ENCODE measurements around the gene PGS1. TPM values are rescaled to one million over a fixed set of nuclear protein-coding genes. Genes with fewer than 3 reads are reported as not detected.

The PGS1 gene
- total RNA-seq, 4 donors from 2014 or later = 23.9 to 51.7 (median 34.2) TPM

DNA sequence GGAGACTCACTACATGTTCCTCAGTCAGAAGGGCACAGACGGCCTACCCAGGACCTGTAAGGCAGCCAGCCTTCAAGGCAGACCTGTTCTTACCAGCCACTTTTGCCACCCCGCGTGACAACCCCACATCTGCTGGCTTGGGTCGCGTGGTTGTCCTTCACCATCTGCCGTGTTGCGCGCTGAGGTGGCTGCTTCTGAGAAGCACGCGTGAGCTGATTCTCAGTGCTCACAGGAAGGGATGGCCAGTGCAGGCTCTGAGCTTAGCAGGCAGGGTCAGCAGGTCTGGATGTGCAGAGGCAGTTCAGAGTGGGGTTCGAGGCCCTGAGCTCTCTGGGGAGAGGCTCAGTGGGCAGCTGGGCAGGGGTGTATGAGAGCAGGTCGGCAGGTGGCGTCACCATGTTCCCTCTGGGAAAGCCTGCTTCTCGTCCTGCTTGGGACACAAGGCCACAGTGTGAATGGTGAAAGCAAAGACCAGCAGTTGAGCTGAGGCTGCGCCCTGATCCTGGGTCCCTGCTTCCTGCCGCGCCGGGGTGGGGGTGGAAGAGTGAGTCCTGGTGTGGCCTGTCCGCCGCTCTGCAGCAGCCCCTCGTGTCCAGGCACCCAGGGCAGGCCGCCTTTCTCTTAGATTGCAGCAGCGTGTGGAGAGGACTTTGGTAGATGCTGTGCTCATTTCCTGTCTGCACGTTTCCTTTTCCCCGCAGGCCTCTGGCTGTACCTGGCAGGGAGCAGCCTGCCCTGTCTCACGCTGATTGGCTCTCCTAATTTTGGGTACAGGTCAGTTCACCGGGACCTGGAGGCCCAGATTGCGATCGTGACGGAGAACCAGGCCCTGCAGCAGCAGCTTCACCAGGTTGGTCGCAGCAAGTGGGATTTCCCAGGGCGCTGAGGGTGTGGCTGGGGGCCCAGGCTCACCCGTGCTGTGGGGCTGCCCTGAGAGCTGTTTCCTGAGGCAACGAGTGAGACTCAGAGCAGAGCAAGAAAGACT is 36.0 kb downstream of the PGS1 start:
- Histone ChIP-seq H3K27me3 (no peaks in the 10 kb centered on the region), H3K9me3 (no peaks in the 10 kb centered on the region), H3K4me3 (no peak overlapping the region), H3K36me3 (peaks cover 27% of the 10 kb centered on the region), H3K27ac (no peak overlapping the region), H3K4me1 (peaks cover 43% of the 10 kb centered on the region)
- TF ChIP-seq POLR2A (IDR thresholded peaks at IDR 0.05) = no peak
- no peak for TF ChIP-seq POLR2AphosphoS5 (IDR thresholded peaks at IDR 0.05)
- TF ChIP-seq, protein P1, sequence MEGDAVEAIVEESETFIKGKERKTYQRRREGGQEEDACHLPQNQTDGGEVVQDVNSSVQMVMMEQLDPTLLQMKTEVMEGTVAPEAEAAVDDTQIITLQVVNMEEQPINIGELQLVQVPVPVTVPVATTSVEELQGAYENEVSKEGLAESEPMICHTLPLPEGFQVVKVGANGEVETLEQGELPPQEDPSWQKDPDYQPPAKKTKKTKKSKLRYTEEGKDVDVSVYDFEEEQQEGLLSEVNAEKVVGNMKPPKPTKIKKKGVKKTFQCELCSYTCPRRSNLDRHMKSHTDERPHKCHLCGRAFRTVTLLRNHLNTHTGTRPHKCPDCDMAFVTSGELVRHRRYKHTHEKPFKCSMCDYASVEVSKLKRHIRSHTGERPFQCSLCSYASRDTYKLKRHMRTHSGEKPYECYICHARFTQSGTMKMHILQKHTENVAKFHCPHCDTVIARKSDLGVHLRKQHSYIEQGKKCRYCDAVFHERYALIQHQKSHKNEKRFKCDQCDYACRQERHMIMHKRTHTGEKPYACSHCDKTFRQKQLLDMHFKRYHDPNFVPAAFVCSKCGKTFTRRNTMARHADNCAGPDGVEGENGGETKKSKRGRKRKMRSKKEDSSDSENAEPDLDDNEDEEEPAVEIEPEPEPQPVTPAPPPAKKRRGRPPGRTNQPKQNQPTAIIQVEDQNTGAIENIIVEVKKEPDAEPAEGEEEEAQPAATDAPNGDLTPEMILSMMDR (IDR thresholded peaks at IDR 0.05) = no peak
- TF ChIP-seq EP300 (IDR thresholded peaks at IDR 0.05) = no peak
- WGBS = 89% methylated on average over 12 of the region's 34 CpGs
- no peak for DNase-seq (ENCODE audit: low spot score in 2 of 2)

DNA sequence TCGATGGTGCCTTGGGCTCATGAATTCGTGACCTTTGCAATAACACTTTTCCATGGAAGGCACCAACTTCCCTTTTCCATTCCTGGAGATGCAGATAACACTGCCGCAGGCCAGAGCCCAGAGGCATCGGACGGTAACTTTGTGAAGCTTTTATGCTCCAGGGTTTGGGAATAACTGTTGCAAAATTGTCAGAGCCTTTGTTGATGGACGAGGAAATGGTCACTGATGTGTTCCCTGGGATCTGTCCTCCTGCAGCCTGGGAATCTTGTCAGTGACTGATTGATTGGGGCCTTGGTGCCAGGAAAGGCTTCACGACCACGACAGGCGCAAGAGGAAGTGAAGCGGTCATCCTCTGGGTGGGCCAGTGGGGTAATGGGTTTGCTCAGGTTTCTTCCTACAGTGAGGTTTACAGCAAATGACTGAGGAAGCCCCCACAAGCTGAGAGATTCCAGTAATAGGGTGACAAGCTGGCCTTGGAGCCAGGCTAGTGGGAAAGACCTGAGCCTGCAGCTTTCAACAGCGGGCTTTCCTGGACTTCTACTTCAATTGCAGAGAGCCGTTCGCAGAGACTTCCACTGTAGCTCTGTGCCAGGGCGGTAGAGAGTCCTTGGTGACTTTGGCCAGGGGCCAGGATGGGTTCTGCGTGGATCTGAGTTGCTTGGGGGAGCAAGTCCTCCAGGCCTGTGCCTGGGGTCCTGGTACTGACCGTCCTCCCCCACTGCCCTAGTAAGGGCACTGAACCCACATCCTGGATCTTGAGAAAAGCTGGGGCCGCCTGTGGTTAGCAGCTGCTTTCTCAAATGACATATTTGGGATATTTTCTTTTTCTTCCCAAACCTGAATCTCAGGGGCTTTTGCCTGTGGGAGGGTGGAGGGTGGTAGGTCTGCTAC is 37.6 kb downstream of the PGS1 start:
- TF ChIP-seq, protein P1 (IDR thresholded peaks at IDR 0.05) = no peak
- TF ChIP-seq POLR2A (IDR thresholded peaks at IDR 0.05) (no peak), EP300 (IDR thresholded peaks at IDR 0.05) (no peak)
- no peak for DNase-seq (ENCODE audit: low spot score in 2 of 2)
- Histone ChIP-seq H3K4me1 (peaks cover 48% of the 10 kb centered on the region), H3K4me3 (no peak overlapping the region), H3K27ac (peak overlapping the region; percentile 73), H3K9me3 (no peaks in the 10 kb centered on the region), H3K36me3 (peaks cover 39% of the 10 kb centered on the region), H3K27me3 (no peaks in the 10 kb centered on the region)
- WGBS = 67% methylated on average over 17 of the region's 17 CpGs

DNA sequence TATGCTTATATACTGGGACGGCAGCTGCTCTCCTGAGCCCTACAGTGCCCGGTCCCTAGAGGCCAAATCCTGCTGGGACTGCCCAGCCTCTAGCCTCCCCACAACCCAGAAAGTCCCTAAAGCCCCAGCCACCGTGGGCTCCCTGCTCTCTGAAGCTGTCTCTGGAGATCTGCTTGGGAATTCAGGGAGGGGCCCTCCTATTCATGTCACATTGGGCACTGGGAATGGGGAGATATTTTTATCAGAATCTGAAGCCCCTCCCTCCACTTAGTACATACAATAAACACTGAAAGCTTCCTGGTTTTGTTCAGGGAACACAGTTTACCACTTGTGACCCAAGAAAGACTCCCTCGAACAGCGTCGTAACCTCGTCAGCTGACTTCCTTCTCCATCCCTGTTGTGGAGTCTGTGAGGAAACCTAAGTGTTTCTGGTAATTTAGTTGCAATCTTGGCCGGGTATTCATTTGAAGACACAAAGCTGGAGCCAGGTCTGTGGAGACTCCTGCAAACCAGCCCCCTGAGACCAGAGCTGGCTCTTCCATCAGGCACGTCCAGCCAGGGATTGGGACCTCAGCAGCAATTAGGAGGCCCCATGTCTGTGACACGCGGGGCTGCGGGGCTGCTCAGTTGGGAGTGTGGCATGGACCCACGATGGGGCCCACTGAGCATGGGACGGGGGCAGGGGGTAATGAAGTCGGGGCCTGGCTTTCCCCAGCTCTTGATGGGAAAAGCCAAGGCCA is 38.5 kb downstream of the PGS1 start:
- peak overlapping the region; percentile 73 for H3K27ac ChIP-seq
- peaks cover 39% of the 10 kb centered on the region for H3K36me3 ChIP-seq
- no peaks in the 10 kb centered on the region for H3K9me3 ChIP-seq
- TF ChIP-seq EP300 (IDR thresholded peaks at IDR 0.05) (no peak), POLR2A (IDR thresholded peaks at IDR 0.05) (no peak), POLR2AphosphoS5 (IDR thresholded peaks at IDR 0.05) (no peak)
- TF ChIP-seq, protein P1 (IDR thresholded peaks at IDR 0.05) = no peak
- no peak overlapping the region for H3K4me3 ChIP-seq
- 72% methylated on average over 14 of the region's 15 CpGs for WGBS
- H3K27me3 ChIP-seq = no peaks in the 10 kb centered on the region
- no peak for DNase-seq (ENCODE audit: low spot score in 2 of 2)
- peaks cover 49% of the 10 kb centered on the region for H3K4me1 ChIP-seq

DNA sequence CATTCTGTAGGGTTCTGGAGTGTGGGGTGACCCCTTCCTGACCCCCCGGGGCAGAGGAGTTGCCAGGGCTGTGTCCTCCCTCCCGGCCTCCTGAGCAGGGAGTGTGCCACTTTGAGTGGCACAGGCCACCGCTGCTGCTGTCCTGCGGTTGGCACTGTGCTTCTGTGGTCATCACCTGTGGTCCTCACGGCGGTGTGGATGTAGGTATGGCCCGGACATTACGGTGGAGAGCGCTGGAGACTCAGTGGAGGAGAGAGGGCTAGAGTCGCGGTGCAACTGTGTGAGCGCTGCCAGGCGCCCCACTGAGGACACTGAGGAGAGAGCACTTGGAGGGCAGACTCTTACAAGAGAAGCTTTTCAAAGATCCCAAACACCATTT is 39.1 kb downstream of the PGS1 start:
- DNase-seq (ENCODE audit: low spot score in 2 of 2) = no peak
- TF ChIP-seq EP300 (IDR thresholded peaks at IDR 0.05) (no peak), POLR2AphosphoS5 (IDR thresholded peaks at IDR 0.05) (no peak), POLR2A (IDR thresholded peaks at IDR 0.05) (no peak)
- TF ChIP-seq, protein P1 (IDR thresholded peaks at IDR 0.05) = no peak
- Histone ChIP-seq H3K36me3 (peaks cover 40% of the 10 kb centered on the region), H3K9me3 (no peaks in the 10 kb centered on the region), H3K4me1 (peaks cover 51% of the 10 kb centered on the region), H3K27ac (peak overlapping the region; percentile 73), H3K4me3 (no peak overlapping the region), H3K27me3 (no peaks in the 10 kb centered on the region)
- WGBS = 89% methylated on average over 7 of the region's 13 CpGs
